AG04450 (cell line): ENCODE measurements around the gene MYL11. TPM values are rescaled to one million over a fixed set of nuclear protein-coding genes. Genes with fewer than 3 reads are reported as not detected.

Experiments
- CTCF ChIA-PET: fragments of 300-600, 350-600 bp; formaldehyde crosslinking; extraction: SDS; loops from one replicate; lab custom pipeline; 2022; ENCODE audit warnings: antibody characterized with exemption, inconsistent platforms; lab: Charles Lee
- POLR2A ChIA-PET: fragments of 350-600 bp; formaldehyde crosslinking; extraction: SDS; loops from one replicate; lab custom pipeline; 2021; ENCODE audit warnings: antibody characterized with exemption, inconsistent platforms; lab: Yijun Ruan, JAX
- DNase-seq: peaks from one replicate; pipeline ENCODE4 v3.0.0-alpha.2; 2011; ENCODE audit warnings: low read depth, low spot score
- H3K27ac ChIP-seq: one replicate; pipeline ENCODE4 v1.5.1; 2012; ENCODE audit warnings: low read depth, low read length, control low read depth
- H3K27me3 ChIP-seq: one replicate; pipeline ENCODE4 v1.6.0; 2012; ENCODE audit warnings: low read length; ENCODE audit not compliant: control insufficient read depth, insufficient read depth
- H3K4me3 ChIP-seq: 2 replicates; pipeline ENCODE4 v1.5.1; 2011; ENCODE audit warnings: mild to moderate bottlenecking, low read depth, low read length, control low read depth
- H3K9me3 ChIP-seq: 2 replicates; pipeline ENCODE4 v1.5.1; 2012; ENCODE audit warnings: low read length; ENCODE audit not compliant: control insufficient read depth, insufficient read depth
- polyA plus RNA-seq: library from polyadenylated mRNA; depleted of rRNA; stranded (reverse); fragments of >200 nt; gene quantifications from 2 replicates; pipeline ENCODE4 v1.2.3, GENCODE V29; 2011
- TF ChIP-seq, protein P1 (sequence below): IDR thresholded peaks from 2 replicates; pipeline ENCODE4 v1.5.1; 2011; ENCODE audit warnings: low read depth, low read length, control low read depth, inconsistent platforms

Gene MYL11
- polyA plus RNA-seq, 1 experiment = not detected

DNA sequence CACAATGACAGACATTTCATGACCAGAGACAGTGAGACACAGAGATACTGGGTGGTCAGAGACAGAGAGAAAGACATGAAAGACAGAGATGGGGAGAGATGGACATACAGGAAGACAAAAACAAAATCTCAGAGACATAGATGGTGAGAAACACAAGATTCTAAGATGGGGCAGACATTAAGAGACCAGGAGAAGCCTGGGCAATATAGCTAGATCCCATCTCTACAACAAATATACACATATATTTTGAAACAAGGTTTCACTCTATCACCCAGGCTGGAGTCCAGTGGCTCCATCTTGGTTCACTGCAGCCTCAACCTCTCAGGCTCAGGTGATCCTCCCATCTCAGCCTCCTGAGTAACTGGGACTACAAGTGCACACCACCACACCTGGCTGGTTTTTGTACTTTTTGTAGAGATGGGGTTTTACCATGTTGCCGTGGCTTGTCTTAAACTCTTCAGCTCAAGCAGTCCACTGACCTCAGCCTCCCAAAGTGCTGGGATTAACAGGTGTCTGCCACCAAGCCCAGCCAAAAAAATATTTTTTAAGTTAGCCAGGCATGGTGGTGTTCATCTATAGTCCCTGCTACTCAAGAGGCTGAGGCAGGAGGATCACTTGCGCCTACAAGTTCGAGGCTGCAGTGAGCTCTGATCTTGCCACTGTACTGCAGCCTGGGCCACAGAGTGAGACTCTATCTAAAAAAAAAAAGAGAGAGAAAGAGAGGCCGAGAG, 5.6 kb downstream of the MYL11 start:
- no peaks in the 10 kb centered on the region; the same call in 1 of the 2 replicates for H3K9me3 ChIP-seq
- H3K27ac ChIP-seq = no peak overlapping the region
- TF ChIP-seq, protein P1, sequence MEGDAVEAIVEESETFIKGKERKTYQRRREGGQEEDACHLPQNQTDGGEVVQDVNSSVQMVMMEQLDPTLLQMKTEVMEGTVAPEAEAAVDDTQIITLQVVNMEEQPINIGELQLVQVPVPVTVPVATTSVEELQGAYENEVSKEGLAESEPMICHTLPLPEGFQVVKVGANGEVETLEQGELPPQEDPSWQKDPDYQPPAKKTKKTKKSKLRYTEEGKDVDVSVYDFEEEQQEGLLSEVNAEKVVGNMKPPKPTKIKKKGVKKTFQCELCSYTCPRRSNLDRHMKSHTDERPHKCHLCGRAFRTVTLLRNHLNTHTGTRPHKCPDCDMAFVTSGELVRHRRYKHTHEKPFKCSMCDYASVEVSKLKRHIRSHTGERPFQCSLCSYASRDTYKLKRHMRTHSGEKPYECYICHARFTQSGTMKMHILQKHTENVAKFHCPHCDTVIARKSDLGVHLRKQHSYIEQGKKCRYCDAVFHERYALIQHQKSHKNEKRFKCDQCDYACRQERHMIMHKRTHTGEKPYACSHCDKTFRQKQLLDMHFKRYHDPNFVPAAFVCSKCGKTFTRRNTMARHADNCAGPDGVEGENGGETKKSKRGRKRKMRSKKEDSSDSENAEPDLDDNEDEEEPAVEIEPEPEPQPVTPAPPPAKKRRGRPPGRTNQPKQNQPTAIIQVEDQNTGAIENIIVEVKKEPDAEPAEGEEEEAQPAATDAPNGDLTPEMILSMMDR = no peak
- ChIA-PET POLR2A (interaction anchor here (0.7 kb wide), 1 partner anchor 13 kb away, joined by 5 read pairs; no protein-coding TSS in a partner anchor), CTCF (interaction anchor here (0.6 kb wide), 1 partner anchor 314 kb away, joined by 3 read pairs; no protein-coding TSS in a partner anchor)
- H3K4me3 ChIP-seq = no peak overlapping the region
- DNase-seq = no peak
- no peaks in the 10 kb centered on the region for H3K27me3 ChIP-seq

DNA sequence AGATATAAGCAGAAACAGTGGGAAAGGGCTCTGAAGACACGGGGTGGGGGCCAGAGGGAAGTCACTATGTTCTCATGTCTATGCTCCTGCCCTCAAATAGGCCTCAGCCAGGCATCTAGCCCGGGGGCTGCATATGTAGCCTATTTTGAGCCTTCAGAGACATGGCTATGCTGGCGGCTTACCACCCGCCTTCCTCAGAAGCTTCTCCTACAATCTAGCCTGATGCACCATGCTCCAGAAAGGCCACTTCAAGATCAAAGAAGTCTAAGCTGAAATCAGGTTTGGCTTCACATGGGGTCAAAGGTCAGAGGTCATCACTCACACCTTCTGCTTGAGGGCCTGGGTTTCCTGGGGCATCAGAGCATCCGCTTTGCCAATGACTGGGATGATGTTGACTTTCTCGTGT, 6.2 kb downstream of the MYL11 start:
- CTCF ChIA-PET = no interaction called here
- Histone ChIP-seq H3K9me3 (no peaks in the 10 kb centered on the region; the same call in 1 of the 2 replicates), H3K27me3 (no peaks in the 10 kb centered on the region), H3K27ac (no peak overlapping the region), H3K4me3 (no peak overlapping the region)
- DNase-seq = no peak
- TF ChIP-seq, protein P1 = no peak
- POLR2A ChIA-PET = no interaction called here

DNA sequence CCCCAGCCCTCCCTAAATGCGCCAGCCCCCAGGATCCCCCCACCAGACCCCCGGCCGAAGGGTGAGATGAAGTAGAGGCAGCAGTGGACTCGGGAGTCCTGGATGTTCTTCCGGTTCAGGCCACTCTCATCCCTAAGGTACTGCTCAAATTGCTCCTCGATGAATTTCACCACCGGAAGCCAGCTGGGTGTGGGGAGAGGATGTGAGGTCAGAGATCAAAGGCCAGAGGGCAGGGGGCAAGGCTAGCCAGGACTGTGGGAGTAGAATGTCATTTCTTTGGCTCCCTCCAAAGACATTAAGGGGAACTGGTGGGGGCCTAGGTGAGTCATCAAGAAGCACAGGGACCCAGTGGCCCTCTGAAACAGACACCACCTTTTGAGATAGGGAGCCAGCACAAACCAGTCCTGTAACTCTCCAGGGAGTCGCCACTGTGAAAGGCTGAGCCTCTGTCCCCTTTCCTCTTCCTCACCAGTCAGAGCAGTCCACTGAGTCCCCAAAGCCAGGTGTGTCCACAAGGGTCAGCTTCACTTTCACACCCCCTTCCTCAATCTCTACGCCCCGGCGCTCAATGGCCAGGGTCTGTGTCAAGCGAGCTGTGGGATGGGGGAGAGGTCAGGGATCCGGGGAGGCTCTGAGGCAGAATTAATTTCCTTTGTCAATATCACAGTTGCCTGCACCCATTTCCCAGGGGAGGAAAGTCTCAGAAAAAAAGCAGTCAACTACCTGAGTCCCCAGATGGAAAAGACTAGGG, 6.9 kb downstream of the MYL11 start:
- ChIA-PET CTCF (no interaction called here), POLR2A (no interaction called here)
- TF ChIP-seq, protein P1 = no peak
- H3K27me3 ChIP-seq = no peaks in the 10 kb centered on the region
- no peak overlapping the region for H3K4me3 ChIP-seq
- no peak for DNase-seq
- no peaks in the 10 kb centered on the region; the same call in 1 of the 2 replicates for H3K9me3 ChIP-seq
- H3K27ac ChIP-seq = no peak overlapping the region

DNA sequence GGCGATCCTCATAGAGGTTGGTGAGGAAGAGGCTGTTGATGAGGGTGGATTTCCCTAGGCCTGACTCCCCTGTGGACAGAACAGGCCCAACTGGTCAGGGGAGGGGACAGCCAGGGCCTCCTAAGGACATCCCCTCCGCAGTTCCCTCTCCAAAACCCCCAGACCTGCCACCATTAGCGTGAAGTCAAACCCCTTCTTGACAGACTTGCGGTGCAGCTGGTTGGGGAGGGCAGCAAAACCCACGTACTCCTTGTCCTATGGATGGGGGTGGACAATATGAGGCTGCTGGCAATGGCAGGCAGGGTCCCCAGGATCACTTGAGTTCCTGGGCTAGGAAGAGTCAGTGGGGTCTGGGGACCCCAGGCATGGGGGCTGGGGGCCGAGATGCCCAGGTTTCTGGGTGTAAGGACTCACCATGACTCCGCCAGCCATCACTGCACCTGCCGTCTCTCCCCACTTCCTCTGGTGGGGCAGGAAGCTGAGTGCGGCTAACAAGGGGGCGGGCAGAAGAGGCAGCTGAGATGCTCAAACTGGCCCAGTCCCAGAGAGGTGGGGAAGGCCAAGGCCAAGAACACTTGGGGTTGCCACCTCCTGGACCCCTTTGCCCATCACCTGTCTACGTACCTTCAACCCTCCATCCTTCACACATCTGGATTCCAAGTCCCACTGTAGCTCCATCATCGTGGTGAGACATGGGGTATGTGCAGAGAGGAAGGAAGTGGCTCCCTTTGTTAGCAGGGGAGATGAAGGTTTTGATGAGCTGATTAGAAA, 7.7 kb downstream of the MYL11 start, which contains the start of gene SEPTIN1:
Gene SEPTIN1 (minus strand): TSS at position 451 of the 771 bp plus-strand sequence. CDS start 19 bp downstream, at position 432.
- no peak for DNase-seq
- no peak within 1 kb of the TSS for H3K27ac ChIP-seq
- CTCF ChIA-PET = interaction anchor here (1.3 kb wide), 1 partner anchor 27 kb away, joined by 4 read pairs; no protein-coding TSS in a partner anchor
- TF ChIP-seq, protein P1 = no peak
- no peaks in the 10 kb centered on the region; the same call in 1 of the 2 replicates for H3K9me3 ChIP-seq
- H3K4me3 ChIP-seq = no peak within 1 kb of the TSS
- H3K27me3 ChIP-seq = no peaks in the 10 kb centered on the region
- POLR2A ChIA-PET = no interaction called here
